NB4 (cell line): ENCODE data around the gene KLHL1.

Experiments
- CTCF ChIP-seq: IDR thresholded peaks from one replicate; pipeline ENCODE4 v1.5.1; 2012; ENCODE audit warnings: low read depth, low read length
- MYC ChIP-seq: IDR thresholded peaks from 2 replicates; pipeline ENCODE4 v1.6.1; 2011; ENCODE audit warnings: low read depth, low read length
- POLR2A ChIP-seq: IDR thresholded peaks from 2 replicates; pipeline ENCODE4 v1.6.1; 2011; ENCODE audit warnings: mild to moderate bottlenecking; ENCODE audit not compliant: insufficient read length; ENCODE audit errors: extremely low read depth
- TF ChIP-seq, protein P1 (sequence below): IDR thresholded peaks from 2 replicates; pipeline ENCODE4 v1.6.1; 2011; ENCODE audit warnings: low read depth, low read length

DNA sequence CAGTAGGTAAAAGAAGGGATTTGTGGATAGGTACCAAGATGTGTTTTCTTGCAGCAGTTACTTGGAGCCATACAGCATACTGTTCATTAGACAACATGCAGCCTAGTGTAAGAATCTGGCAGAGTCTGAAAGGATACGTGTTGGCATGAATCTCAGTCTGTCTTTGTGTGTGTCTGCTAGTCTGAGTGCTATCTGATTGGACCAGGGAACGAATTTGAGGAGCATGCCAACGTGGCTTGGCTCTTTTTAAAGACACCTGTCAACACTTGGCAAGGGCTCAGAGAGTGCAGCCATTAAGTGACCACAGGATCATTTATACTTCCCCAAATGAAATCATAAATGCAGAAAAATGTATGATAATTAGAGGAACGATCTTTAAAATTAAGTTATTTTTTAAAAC, 28.2 kb downstream of the KLHL1 start:
- no peak for TF ChIP-seq CTCF
- TF ChIP-seq POLR2A = no peak
- TF ChIP-seq, protein P1, sequence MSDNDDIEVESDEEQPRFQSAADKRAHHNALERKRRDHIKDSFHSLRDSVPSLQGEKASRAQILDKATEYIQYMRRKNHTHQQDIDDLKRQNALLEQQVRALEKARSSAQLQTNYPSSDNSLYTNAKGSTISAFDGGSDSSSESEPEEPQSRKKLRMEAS = no peak
- TF ChIP-seq MYC = no peak
